Right lobe of liver (tissue), 4 donors: ENCODE measurements around the gene MAPKAP1.

ENCODE experiments used
- POLR2A ChIP-seq: fragments of 450-650 bp; IDR thresholded peaks from one replicate; pipeline ENCODE4 v1.6.1; 2017; ENCODE audit warnings: antibody characterized with exemption, mild to moderate bottlenecking
- TF ChIP-seq, protein P1 (sequence below), 4 donors: fragments of 200-600 bp in 3 of 4; fragments of 450-650 bp in 1 of 4; IDR thresholded peaks; one replicate each; pipeline versions ENCODE4 v1.5.1 to v1.8.0; 2016 to 2022; ENCODE audit warnings: antibody characterized with exemption in 4 of 4, mild to moderate bottlenecking in 2 of 4
- donor health status: DM: no; HTN: no; CAD: no.
- donor health status: DM: no; HTN: no; CAD: no.
- donor health status: DM: no; HTN: yes; CAD: no.

DNA sequence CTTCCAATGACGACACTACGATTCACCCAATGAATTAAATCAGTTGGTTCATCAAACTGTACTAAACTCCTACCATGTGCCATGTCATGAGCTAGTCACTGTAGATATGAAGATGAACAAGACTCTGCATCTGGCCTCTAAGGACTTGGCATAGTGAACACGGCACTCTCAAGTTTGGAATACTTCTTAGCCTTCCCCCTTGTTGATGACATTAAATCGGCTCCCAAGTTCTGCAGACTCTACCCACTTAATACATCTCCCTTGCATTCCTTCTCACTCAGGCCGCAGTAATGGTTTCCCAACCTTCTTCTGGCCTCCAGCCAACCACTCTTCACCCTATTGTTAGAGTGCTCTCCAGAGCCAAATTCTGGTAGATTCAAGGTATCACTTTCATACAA, 184.7 kb downstream of the MAPKAP1 start:
- TF ChIP-seq, protein P1, sequence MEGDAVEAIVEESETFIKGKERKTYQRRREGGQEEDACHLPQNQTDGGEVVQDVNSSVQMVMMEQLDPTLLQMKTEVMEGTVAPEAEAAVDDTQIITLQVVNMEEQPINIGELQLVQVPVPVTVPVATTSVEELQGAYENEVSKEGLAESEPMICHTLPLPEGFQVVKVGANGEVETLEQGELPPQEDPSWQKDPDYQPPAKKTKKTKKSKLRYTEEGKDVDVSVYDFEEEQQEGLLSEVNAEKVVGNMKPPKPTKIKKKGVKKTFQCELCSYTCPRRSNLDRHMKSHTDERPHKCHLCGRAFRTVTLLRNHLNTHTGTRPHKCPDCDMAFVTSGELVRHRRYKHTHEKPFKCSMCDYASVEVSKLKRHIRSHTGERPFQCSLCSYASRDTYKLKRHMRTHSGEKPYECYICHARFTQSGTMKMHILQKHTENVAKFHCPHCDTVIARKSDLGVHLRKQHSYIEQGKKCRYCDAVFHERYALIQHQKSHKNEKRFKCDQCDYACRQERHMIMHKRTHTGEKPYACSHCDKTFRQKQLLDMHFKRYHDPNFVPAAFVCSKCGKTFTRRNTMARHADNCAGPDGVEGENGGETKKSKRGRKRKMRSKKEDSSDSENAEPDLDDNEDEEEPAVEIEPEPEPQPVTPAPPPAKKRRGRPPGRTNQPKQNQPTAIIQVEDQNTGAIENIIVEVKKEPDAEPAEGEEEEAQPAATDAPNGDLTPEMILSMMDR (IDR thresholded peaks at IDR 0.05) = no peak
- no peak for TF ChIP-seq POLR2A
